ENCODE results near the gene KNTC1.

The KNTC1 gene
- long read RNA-seq, partial matches to known transcripts: 34 of 44 reads
- long read RNA-seq, other reads (novel, unspliced or antisense): 10 of 44 reads

DNA sequence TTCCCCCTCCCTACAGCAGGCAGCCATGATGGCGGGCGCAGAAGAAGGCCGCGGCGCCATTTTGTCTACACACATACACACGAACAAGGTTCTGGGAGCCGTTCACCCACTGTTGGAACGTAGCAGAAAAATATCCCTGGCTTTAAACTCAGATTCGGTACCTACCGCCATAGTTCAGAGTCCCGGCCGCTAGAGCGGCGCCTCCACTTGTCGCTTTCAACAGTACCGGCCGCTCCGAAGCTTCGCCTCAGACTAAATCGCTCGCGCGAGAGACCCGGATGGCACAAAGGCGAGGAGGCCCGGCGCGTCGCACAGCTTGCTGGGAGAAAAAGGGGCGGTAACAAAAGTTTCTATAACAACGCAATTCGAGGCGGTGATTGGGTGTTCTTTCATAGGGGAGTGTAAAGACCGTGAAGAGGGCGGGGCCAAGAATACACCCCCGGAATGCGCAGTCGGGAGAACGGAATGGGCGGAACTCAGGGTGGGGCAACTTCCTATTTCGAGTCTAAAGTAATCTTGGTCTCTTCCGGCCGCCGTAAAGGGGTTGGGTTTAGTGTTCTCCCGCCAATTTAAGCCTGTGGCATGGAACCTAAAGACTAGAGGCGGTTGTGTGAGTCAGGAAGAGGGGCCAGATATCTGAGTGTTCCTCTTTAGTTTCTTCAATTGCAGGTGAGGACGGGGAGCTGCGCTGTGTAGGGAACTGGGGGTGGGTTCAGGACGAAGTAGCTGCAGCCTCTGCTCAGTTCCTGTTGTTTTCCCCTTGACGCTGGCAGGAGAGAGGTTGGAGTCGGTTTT, at the start of gene KNTC1, which contains the start of gene RSRC2:
Gene KNTC1, plus strand, starts transcription at position 567 of the 795 bp plus-strand sequence. CDS start 2,815 bp downstream, outside the sequence.
Gene RSRC2, minus strand, starts transcription at position 254 of the 795 bp plus-strand sequence. Its CDS starts 83 bp downstream, at position 171.
- Histone ChIP-seq H3K4me3 (replicated peaks; ENCODE audit: insufficient read depth, low read length) (peak within 1 kb of the TSS; percentile 68), H3K27me3 (ENCODE audit: insufficient read depth, poor library complexity, severe bottlenecking) (no peaks in the 10 kb centered on the region), H3K27ac (replicated peaks) (peak within 1 kb of the TSS; percentile 100)
- peak; percentile 99 to 100 for DNase-seq (ENCODE audit: low read depth in 1 of 2, low spot score in 1 of 2)
- peak; percentile 71 for TF ChIP-seq REST (IDR thresholded peaks at IDR 0.05; ENCODE audit: insufficient replicate concordance, low read depth)
- TF ChIP-seq CTCF (IDR thresholded peaks at IDR 0.05; ENCODE audit: insufficient read depth, low read length): no peak
- TF ChIP-seq POLR2AphosphoS5 (IDR thresholded peaks at IDR 0.05; ENCODE audit: low read depth): peak; percentile 94
- TF ChIP-seq SPI1 (IDR thresholded peaks at IDR 0.05; ENCODE audit: borderline replicate concordance, low read depth): peak; percentile 77
- peak; percentile 85 for TF ChIP-seq GABPA (IDR thresholded peaks at IDR 0.05; ENCODE audit: low read depth)

DNA sequence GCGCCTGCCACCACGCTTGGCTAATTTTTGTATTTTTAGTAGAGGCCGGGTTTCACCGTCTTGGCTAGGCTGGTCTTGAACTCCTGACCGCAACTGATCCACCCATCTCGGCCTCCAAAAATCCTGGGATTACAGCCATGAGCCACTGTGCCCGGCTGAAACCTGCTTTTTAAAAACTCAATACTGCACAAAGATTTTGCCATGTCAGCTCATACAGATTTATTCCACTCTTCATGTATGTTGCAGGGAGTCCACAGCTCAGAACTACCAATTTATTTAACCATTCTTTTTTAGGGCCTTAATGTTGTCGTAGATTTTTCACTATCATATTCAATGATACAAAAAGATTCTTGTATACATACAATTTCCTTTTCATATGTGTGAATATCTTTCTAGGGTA, 46.3 kb upstream of the KNTC1 start:
- TF ChIP-seq REST (IDR thresholded peaks at IDR 0.05; ENCODE audit: insufficient replicate concordance, low read depth): no peak
- no peak for TF ChIP-seq CTCF (IDR thresholded peaks at IDR 0.05; ENCODE audit: insufficient read depth, low read length)
- TF ChIP-seq SPI1 (IDR thresholded peaks at IDR 0.05; ENCODE audit: borderline replicate concordance, low read depth): no peak
- no peak for TF ChIP-seq GABPA (IDR thresholded peaks at IDR 0.05; ENCODE audit: low read depth)
- no peak for TF ChIP-seq POLR2AphosphoS5 (IDR thresholded peaks at IDR 0.05; ENCODE audit: low read depth)
- no peak for DNase-seq (ENCODE audit: low read depth in 1 of 2, low spot score in 1 of 2)
- H3K27me3 ChIP-seq (ENCODE audit: insufficient read depth, poor library complexity, severe bottlenecking): no peaks in the 10 kb centered on the region
- H3K27ac ChIP-seq (replicated peaks): no peak overlapping the region
- H3K4me3 ChIP-seq (replicated peaks; ENCODE audit: insufficient read depth, low read length): no peak overlapping the region

GRCh38 chr12:122481861-122482260, 45.2 kb upstream of the KNTC1 start:
- no peak overlapping the region for H3K27ac ChIP-seq (replicated peaks)
- DNase-seq (ENCODE audit: low read depth in 1 of 2, low spot score in 1 of 2): no peak
- TF ChIP-seq GABPA (IDR thresholded peaks at IDR 0.05; ENCODE audit: low read depth): no peak
- TF ChIP-seq REST (IDR thresholded peaks at IDR 0.05; ENCODE audit: insufficient replicate concordance, low read depth): no peak
- TF ChIP-seq CTCF (IDR thresholded peaks at IDR 0.05; ENCODE audit: insufficient read depth, low read length): no peak
- no peak for TF ChIP-seq POLR2AphosphoS5 (IDR thresholded peaks at IDR 0.05; ENCODE audit: low read depth)
- no peak for TF ChIP-seq SPI1 (IDR thresholded peaks at IDR 0.05; ENCODE audit: borderline replicate concordance, low read depth)
- H3K27me3 ChIP-seq (ENCODE audit: insufficient read depth, poor library complexity, severe bottlenecking): no peaks in the 10 kb centered on the region
- H3K4me3 ChIP-seq (replicated peaks; ENCODE audit: insufficient read depth, low read length): no peak overlapping the region

Data from HL-60 (cell line).